ENCODE results near the gene DSTN.

GRCh38 chr20:17542993-17543412, 26.9 kb upstream of the DSTN start:
- TF ChIP-seq CTCF (conservative IDR thresholded peaks at IDR 0.05; ENCODE audit: low read length), result no peak
- TF ChIP-seq EZH2phosphoT487 (IDR thresholded peaks at IDR 0.05; ENCODE audit: borderline replicate concordance), result no peak

Measured in Loucy (cell line).